Measurements from ENCODE around the gene CCND1. TPM values are rescaled to one million over a fixed set of nuclear protein-coding genes. Genes with fewer than 3 reads are reported as not detected.
"Not testable (repeated sequence)": the region's sequence is repeated elsewhere in the genome, so short reads cannot be mapped to it uniquely, and the experiment has no call there.

CCND1 gene
- total and polyA plus RNA-seq, 9 donors, result 52.3 to 121 (median 74.7) TPM

DNA sequence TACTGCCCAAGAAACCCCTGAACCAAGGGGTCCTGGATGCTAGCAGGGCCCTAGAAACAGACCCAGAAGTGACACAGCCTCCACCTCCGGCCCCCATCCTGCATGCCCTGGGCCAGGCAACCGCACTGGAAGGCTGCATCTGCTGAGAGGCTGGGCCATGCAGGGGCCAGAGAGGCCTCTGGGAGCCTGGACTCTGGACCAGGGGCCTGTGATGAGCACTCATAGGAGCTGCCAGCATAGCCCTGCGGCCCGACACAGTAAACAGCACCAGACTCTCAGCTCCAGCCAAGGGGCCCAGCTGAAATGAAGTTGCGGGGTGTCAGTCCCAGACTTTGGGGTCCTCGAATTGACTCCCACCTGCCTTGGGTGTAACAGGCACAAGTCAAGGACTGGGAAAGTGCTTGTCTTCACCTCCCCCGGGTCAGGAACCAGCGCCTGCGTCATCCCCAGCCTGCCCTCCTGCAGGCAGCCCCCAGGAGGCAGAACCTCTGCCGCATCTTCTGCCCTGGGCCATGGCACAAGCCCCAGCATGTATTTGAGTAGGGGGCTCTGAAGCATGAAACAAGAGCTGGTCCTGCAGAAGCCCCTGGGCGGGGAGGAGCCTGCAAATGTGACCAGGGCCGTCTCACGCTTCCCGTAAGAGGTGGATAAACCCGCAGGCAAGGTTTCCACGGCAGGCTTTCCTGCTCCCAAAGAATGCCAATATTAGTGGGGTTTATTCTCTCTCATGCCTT lies 25.2 kb upstream of the CCND1 start:
- Histone ChIP-seq H3K9me3 (replicated peaks; ENCODE audit: control insufficient read depth, low read depth, low read length) (peaks cover under 1% of the 10 kb centered on the region), H3K36me3 (ENCODE audit: control insufficient read depth, insufficient read depth, low read length) (no peaks in the 10 kb centered on the region), H3K27me3 (ENCODE audit: control insufficient read depth, insufficient read depth, low read length) (peaks cover 6% of the 10 kb centered on the region), H3K27ac (ENCODE audit: low read length) (no peak overlapping the region), H3K4me1 (ENCODE audit: control insufficient read depth, insufficient read depth, low read length) (no peaks in the 10 kb centered on the region), H3K4me3 (ENCODE audit: low read length) (no peak overlapping the region)
- DNase-seq, result no peak
- WGBS (ENCODE audit: insufficient coverage), result 75% methylated on average over 15 of the region's 16 CpGs

DNA sequence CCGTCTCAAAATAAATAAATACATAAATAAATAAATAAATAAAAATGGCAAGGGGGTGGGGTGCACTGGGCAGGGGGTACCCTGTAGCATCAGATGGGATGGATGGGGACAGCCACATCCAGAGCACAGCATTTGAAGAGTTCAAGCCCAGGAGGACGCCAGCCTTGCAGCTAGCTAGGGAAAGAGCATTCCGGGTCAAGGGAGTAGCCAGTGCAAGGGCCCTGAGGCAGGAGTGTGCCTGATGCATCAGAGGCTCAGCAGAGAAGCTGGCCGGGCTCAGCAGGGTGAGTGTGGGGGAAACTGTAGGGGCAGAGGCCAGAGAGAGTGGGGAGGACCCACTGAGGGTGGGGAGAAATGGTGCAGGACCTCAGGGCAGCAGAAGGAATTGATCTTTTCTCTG lies 23.7 kb upstream of the CCND1 start:
- no peaks in the 10 kb centered on the region for H3K9me3 ChIP-seq (replicated peaks; ENCODE audit: control insufficient read depth, low read depth, low read length)
- H3K27ac ChIP-seq (ENCODE audit: low read length), result no peak overlapping the region
- H3K4me1 ChIP-seq (ENCODE audit: control insufficient read depth, insufficient read depth, low read length), result no peaks in the 10 kb centered on the region
- no peak overlapping the region for H3K4me3 ChIP-seq (ENCODE audit: low read length)
- no peak for DNase-seq
- H3K27me3 ChIP-seq (ENCODE audit: control insufficient read depth, insufficient read depth, low read length), result peaks cover 6% of the 10 kb centered on the region
- no peaks in the 10 kb centered on the region for H3K36me3 ChIP-seq (ENCODE audit: control insufficient read depth, insufficient read depth, low read length)
- WGBS (ENCODE audit: insufficient coverage), result 82% methylated on average over 3 of the region's 4 CpGs

DNA sequence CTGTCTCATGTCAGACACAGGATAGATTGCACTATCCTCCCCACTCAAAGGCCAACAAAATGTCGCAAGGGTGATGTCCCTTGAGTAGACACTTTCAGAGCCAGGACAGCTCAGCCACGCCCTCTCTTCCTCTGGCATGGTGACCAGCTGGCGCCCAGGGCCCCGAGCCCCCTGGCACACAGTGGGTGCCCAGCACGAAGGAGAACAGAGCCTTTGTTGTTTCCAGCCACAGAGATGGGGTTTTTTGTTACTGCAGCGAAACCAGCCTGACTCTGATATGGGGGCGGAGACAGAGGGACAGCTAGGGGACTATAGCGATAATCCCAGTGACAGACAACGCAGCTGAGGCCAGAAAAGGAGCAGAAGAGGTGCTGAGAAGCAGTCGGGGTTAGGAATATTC lies 23.3 kb upstream of the CCND1 start:
- Histone ChIP-seq H3K4me1 (ENCODE audit: control insufficient read depth, insufficient read depth, low read length) (no peaks in the 10 kb centered on the region), H3K27ac (ENCODE audit: low read length) (no peak overlapping the region), H3K36me3 (ENCODE audit: control insufficient read depth, insufficient read depth, low read length) (no peaks in the 10 kb centered on the region), H3K9me3 (replicated peaks; ENCODE audit: control insufficient read depth, low read depth, low read length) (no peaks in the 10 kb centered on the region), H3K4me3 (ENCODE audit: low read length) (no peak overlapping the region), H3K27me3 (ENCODE audit: control insufficient read depth, insufficient read depth, low read length) (peaks cover 6% of the 10 kb centered on the region)
- no peak for DNase-seq
- 71% methylated on average over 8 of the region's 10 CpGs for WGBS (ENCODE audit: insufficient coverage)

DNA sequence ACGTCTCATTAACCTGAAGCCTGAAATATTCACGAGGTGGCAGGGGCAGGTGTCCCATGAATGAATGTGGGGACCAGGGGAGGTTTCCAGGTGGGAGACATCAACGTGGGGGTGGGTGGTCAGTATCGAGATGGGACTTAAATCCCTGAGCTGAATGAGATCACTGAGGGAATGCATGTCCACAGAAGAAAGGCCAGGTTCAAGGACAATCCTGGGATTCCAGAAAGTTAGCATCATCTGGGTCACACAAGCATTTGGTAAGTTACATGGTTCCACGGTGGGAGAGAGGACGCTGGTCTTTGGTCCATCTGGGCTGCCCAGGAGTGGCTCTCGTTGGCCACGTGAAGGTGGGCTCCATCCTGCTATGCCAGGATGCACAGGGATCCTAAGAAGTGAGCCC lies 22.7 kb upstream of the CCND1 start:
- DNase-seq, result no peak
- Histone ChIP-seq H3K36me3 (ENCODE audit: control insufficient read depth, insufficient read depth, low read length) (no peaks in the 10 kb centered on the region), H3K27ac (ENCODE audit: low read length) (no peak overlapping the region), H3K4me1 (ENCODE audit: control insufficient read depth, insufficient read depth, low read length) (no peaks in the 10 kb centered on the region), H3K9me3 (replicated peaks; ENCODE audit: control insufficient read depth, low read depth, low read length) (no peaks in the 10 kb centered on the region), H3K27me3 (ENCODE audit: control insufficient read depth, insufficient read depth, low read length) (peaks cover 6% of the 10 kb centered on the region), H3K4me3 (ENCODE audit: low read length) (no peak overlapping the region)
- 88% methylated on average over 8 of the region's 8 CpGs for WGBS (ENCODE audit: insufficient coverage)

DNA sequence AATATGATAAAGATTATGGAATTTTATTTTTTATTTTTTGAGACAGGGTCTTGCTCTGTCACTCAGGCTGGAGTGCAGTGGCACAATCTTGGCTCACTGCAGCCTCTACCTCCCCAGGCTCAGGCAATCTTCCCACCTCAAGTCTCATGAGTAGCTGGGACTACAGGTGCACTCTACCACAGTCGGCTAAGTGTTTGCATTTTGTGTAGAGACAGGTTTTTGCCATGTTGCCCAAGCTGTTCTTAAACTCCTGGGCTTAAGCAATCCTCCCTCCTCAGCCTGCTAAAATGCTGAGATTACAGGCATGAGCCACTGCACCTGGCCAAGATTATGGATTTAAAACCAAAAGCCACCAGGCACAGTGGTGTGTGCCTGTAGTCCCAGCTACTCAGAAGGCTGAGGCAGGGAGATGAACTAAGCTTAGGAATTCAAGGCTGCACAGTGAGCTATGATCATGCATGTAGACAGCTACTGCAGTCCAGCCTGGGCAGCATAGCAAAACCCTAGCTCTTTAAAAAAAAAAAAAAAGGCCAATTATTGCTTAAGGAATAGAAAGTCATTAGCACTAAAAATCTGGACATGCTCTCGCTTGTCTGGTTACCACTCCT lies 20.2 kb upstream of the CCND1 start:
- no CpG with 5 or more reads among the region's 2 CpGs for WGBS (ENCODE audit: insufficient coverage)
- no peak overlapping the region for H3K27ac ChIP-seq (ENCODE audit: low read length)
- H3K4me3 ChIP-seq (ENCODE audit: low read length), result no peak overlapping the region
- no peaks in the 10 kb centered on the region for H3K4me1 ChIP-seq (ENCODE audit: control insufficient read depth, insufficient read depth, low read length)
- H3K27me3 ChIP-seq (ENCODE audit: control insufficient read depth, insufficient read depth, low read length), result peaks cover 3% of the 10 kb centered on the region
- H3K36me3 ChIP-seq (ENCODE audit: control insufficient read depth, insufficient read depth, low read length), result no peaks in the 10 kb centered on the region
- DNase-seq, result no peak
- H3K9me3 ChIP-seq (replicated peaks; ENCODE audit: control insufficient read depth, low read depth, low read length), result no peaks in the 10 kb centered on the region

DNA sequence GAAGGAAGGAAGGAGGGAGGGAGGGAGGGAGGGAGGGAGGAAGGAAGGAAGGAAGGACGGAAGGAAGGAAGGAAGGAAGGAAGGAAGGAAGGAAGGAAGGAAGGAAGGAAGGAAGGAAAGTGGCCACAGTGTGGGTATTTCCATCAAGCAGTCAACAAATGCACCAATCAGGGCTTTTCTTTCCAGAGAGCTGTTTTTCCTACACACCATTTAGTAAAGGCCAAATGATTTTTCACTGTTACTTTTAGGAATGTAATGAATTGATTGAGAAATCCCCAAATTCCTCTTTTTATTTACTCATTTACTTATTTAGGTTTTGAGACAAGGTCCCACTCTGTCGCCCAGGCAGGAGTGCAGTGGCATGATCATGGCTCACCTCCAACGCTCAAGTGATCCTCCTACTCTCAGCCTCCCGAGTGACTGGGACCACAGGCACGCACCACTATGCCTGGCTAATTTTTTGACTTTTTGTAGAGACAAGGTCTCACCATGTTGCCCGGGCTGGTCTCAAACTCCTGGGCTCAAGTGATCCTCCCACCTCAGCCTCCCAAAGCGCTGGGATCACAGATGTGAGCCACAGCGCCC lies 18.8 kb upstream of the CCND1 start:
- H3K27me3 ChIP-seq (ENCODE audit: control insufficient read depth, insufficient read depth, low read length); DNase-seq; H3K36me3 ChIP-seq (ENCODE audit: control insufficient read depth, insufficient read depth, low read length); H3K9me3 ChIP-seq (replicated peaks; ENCODE audit: control insufficient read depth, low read depth, low read length); H3K4me1 ChIP-seq (ENCODE audit: control insufficient read depth, insufficient read depth, low read length); H3K27ac ChIP-seq (ENCODE audit: low read length); H3K4me3 ChIP-seq (ENCODE audit: low read length): not testable (repeated sequence)
- 86% methylated on average over 4 of the region's 8 CpGs for WGBS (ENCODE audit: insufficient coverage)

DNA sequence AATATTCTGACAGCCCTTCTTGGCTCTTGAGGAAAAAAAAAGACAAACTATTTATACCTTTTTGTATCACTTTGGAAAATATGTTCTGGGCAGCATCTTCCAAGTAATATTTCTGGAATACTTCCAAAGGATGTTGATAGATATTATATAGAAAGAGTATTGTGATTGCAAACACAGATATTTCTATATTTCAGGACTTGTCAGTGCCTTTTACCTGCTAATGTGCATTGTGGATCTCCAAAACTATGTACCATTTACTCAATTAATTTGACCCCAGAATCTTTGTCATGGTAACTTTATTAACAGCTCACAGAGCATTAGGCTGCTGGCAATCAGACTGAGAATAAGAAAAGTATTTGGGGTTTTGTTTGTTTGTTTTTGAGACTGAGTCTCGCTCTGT lies 16.7 kb upstream of the CCND1 start:
- H3K9me3 ChIP-seq (replicated peaks; ENCODE audit: control insufficient read depth, low read depth, low read length), result no peaks in the 10 kb centered on the region
- no peaks in the 10 kb centered on the region for H3K36me3 ChIP-seq (ENCODE audit: control insufficient read depth, insufficient read depth, low read length)
- no peak overlapping the region for H3K4me3 ChIP-seq (ENCODE audit: low read length)
- no peak for DNase-seq
- H3K4me1 ChIP-seq (ENCODE audit: control insufficient read depth, insufficient read depth, low read length), result no peaks in the 10 kb centered on the region
- WGBS (ENCODE audit: insufficient coverage), result 86% methylated on average over 1 of the region's 1 CpG
- H3K27me3 ChIP-seq (ENCODE audit: control insufficient read depth, insufficient read depth, low read length), result no peaks in the 10 kb centered on the region
- H3K27ac ChIP-seq (ENCODE audit: low read length), result no peak overlapping the region

DNA sequence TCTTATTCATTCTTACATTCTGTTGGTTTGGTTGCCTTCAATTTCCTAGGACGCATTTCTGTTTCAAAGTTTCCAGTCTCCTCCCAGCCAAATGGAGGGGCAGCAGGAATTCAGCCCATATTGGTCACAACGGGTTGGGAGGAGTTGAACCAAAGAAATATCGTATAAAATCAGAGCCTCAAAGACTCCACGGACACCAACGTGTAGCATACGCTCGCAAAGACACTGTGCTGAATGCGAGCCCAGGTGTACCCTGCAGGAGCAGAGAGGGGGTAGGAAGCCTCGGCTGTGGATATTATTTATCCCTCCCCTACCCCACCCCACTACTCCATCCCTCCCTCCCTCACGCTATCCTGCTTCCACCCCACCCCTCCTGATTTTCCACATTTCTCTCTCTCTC lies 15.5 kb upstream of the CCND1 start:
- Histone ChIP-seq H3K27me3 (ENCODE audit: control insufficient read depth, insufficient read depth, low read length) (no peaks in the 10 kb centered on the region), H3K9me3 (replicated peaks; ENCODE audit: control insufficient read depth, low read depth, low read length) (no peaks in the 10 kb centered on the region), H3K27ac (ENCODE audit: low read length) (no peak overlapping the region), H3K4me1 (ENCODE audit: control insufficient read depth, insufficient read depth, low read length) (no peaks in the 10 kb centered on the region), H3K4me3 (ENCODE audit: low read length) (no peak overlapping the region), H3K36me3 (ENCODE audit: control insufficient read depth, insufficient read depth, low read length) (no peaks in the 10 kb centered on the region)
- WGBS (ENCODE audit: insufficient coverage), result 65% methylated on average over 2 of the region's 10 CpGs
- no peak for DNase-seq

DNA sequence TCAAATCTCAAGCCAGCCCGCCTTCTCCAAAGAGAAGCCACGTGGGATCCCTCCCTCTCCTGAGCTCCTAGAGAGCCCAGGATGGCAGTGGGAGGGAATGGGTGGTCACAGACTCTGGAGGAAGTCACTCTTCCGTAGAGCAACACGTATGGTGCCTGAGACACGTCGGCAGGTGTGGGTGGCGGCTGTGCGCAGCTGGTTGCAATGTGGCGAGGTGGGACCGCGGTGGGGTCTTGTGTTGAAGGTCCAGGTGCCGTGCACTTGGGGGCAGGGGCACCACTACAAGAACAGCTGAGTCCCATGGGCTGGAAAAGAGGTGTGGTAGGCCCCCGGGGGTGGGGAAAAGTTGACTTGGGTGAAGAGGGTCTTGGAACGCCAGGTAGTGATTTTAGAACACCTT lies 13.4 kb upstream of the CCND1 start:
- Histone ChIP-seq H3K36me3 (ENCODE audit: control insufficient read depth, insufficient read depth, low read length) (no peaks in the 10 kb centered on the region), H3K27ac (ENCODE audit: low read length) (no peak overlapping the region), H3K27me3 (ENCODE audit: control insufficient read depth, insufficient read depth, low read length) (no peaks in the 10 kb centered on the region), H3K9me3 (replicated peaks; ENCODE audit: control insufficient read depth, low read depth, low read length) (no peaks in the 10 kb centered on the region), H3K4me1 (ENCODE audit: control insufficient read depth, insufficient read depth, low read length) (no peaks in the 10 kb centered on the region), H3K4me3 (ENCODE audit: low read length) (no peak overlapping the region)
- 82% methylated on average over 12 of the region's 14 CpGs for WGBS (ENCODE audit: insufficient coverage)
- no peak for DNase-seq

DNA sequence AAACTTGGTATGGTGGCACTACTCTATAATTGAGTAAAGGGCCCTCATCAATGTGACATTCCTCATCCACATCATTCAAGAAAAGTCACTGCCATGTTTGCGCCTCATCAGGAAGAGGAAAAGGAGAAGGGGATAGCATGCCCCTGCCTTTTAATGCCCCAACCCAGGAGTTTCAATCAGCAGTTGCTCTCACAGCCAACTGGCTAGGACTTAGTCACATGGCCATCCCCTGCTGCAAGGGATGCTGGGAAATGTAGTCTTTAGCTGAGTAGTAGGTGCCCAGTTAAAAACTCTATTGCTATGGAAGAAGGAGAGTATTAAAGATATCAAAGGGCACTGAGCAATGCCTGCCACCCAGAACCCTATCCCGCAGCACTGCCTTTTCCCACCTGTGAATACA lies 10.9 kb upstream of the CCND1 start:
- H3K36me3 ChIP-seq (ENCODE audit: control insufficient read depth, insufficient read depth, low read length), result no peaks in the 10 kb centered on the region
- no CpG with 5 or more reads among the region's 2 CpGs for WGBS (ENCODE audit: insufficient coverage)
- DNase-seq, result no peak
- H3K4me3 ChIP-seq (ENCODE audit: low read length), result no peak overlapping the region
- no peaks in the 10 kb centered on the region for H3K27me3 ChIP-seq (ENCODE audit: control insufficient read depth, insufficient read depth, low read length)
- H3K9me3 ChIP-seq (replicated peaks; ENCODE audit: control insufficient read depth, low read depth, low read length), result no peaks in the 10 kb centered on the region
- H3K27ac ChIP-seq (ENCODE audit: low read length), result no peak overlapping the region
- no peaks in the 10 kb centered on the region for H3K4me1 ChIP-seq (ENCODE audit: control insufficient read depth, insufficient read depth, low read length)
